Ovary (tissue), 3 donors: Measurements from ENCODE around the gene NCOR1.

Experiments
- CTCF ChIP-seq, 3 donors: fragments of 450-650 bp in 2 of 3; fragments of 200-600 bp in 1 of 3; IDR thresholded peaks; one replicate each; pipeline versions ENCODE4 v1.5.1 to v1.8.0; 2016 to 2022; ENCODE audit warnings: antibody characterized with exemption in 3 of 3, mild to moderate bottlenecking in 1 of 3
- EP300 ChIP-seq: sonication (generic); formaldehyde crosslinking; IDR thresholded peaks from one replicate; pipeline ENCODE4 v1.6.1; 2017; ENCODE audit warnings: antibody characterized with exemption
- POLR2A ChIP-seq: fragments of 450-650 bp; IDR thresholded peaks from one replicate; pipeline ENCODE4 v1.6.1; 2017; ENCODE audit warnings: antibody characterized with exemption, mild to moderate bottlenecking, moderate library complexity
- donor health status: DM: no; HTN: no; CAD: no.

- TF ChIP-seq CTCF (IDR thresholded peaks at IDR 0.05) (no peak), EP300 (no peak), POLR2A (no peak)
These were observed 149.2 kb downstream of the NCOR1 start for GRCh38 chr17:16066125-16066524.
